Inflammatory macrophage treated with lipopolysaccharide for 4 hours (primary cell): ENCODE results near the gene ENPP1.
A peak's percentile ranks its signal among the peaks of the same experiment; 100 is the strongest.

Experiments used
- DNase-seq: peaks from one replicate; pipeline ENCODE4 v3.0.0-alpha.2; 2020

ENPP1 gene

DNA sequence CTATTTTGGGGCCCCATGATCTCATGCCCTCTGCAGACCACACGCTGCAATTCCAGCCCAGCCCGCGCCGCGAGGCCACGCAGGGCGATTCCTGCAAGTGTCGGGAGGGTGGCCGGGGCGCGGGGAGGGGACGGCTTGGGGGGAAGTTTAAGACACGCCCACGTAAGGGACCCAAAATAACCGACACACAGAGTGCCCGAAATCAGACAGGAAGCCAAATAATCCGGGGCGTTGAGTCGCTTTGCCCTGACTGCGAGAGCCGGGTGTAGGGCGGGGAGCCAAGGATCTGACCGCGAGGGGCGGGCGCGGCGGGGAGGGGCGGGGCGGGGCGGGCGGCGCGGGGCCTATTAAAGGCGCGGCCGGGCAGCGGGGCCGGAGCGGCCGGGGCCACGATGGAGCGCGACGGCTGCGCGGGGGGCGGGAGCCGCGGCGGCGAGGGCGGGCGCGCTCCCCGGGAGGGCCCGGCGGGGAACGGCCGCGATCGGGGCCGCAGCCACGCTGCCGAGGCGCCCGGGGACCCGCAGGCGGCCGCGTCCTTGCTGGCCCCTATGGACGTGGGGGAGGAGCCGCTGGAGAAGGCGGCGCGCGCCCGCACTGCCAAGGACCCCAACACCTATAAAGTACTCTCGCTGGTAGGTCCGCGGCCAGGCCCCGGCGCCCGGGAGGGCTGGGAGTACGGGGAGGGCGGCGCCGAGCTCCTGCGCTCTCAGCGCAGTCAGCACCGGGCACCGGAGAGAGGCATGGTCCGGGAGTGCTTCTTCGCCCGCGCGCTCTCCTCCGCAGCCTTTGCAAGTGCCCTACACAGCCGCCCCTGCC lies at the start of gene ENPP1:
TSS of gene ENPP1 (plus strand) at position 377 of the 816 bp plus-strand sequence. CDS start at position 393, 16 bp downstream.
- peak; percentile 15 for DNase-seq

DNA sequence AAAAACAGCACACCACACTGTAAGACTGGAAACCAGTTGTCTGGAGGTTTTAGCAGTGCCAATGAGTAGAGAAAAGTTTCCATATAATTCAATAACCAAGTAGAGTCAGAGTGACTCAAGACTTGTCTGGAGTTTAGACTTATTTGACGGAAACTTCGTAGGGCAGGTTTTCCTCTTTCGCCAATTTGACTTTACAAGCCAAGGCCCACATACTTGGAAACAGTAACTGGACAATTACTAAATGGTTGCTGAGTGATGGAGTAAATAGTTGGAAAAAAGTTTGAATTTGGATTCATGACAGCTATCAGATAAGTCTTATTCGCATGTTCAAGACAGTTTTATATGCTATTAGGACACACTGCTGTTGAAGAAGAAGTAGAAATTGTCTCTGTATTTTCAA lies 48.9 kb upstream of the ENPP1 start:
- DNase-seq: no peak

DNA sequence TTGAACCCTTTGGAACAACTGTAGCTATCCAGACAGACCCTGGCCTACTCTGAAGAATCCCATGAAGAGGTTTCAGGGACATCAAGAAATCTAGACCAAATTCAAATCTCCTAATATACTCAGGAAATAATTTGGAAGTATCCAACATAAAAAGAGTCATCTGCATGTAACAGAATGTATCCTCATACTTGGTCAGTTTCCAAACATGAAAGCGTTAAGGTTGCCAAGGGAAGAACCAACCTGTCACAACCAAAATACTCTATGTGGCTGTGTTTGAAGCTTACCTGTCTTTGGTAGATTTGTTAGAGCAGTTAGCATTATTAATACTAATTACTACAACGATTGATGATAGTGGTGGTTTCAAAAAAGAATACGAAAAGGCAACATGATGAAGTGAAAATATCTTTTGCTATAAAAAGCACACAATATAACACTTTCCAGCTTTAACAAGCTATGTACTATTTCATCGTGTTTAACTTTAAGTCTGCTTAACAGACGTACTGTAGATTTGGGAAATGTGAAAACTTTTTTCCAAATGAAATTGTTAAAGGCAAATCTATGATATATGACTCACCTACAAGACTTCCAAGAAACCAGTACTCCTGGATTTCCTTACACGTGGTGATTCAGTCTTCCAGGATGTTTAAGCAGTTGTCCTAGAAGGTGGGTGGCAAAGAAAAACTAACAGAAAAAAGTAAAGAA lies 46.6 kb upstream of the ENPP1 start:
- DNase-seq: no peak

DNA sequence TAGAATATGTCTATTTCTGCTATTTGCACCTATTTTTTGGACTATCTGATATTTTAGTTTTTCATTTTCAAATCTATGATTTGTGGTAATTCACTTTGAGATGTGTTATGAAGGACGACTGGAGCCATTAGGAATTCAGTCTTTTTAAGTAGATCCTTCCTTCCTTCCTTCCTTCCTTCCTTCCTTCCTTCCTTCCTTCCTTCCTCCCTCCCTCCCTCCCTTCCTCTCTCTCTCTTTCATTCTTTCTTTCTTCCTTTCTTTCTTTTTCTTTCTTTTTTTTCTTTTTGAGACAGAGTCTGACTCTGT lies 46.1 kb upstream of the ENPP1 start:
- DNase-seq: no peak

DNA sequence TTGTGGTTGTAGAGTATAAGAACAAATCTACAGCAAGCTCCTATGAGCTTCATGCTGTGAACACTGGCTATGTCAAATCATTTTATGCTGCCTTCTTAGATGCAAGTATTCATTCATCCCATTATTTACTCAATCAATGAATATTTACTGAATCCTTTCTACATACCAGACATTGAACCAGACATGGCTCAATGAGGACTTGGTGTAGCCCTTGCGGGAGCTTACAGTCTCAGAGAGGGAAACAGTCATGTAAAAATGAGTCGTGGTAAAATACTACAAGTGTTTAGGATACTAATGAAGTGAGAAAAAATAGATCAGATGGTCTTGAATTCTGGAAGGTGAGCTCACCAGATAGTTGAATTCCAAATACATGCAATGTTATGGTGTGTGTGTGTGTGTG lies 44.8 kb upstream of the ENPP1 start:
- DNase-seq: no peak

DNA sequence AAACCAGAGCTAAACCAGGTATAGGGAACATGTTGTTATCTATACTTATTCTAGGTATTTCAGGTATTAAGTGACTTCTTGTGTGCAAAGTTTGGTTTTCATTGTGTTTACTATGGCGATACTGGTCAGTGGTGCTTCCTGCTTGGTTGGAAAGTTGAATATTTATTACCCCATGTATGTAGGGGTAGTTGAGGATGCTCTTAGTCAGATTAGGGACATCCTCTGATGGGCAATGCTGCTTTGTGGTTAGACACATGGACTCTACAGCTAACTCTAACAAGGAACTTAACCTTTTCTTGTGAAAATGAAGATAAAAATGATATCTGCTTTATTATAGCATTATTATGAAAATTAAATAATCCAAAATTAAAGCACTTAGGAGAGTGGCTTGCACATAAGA lies 44.1 kb upstream of the ENPP1 start:
- no peak for DNase-seq

DNA sequence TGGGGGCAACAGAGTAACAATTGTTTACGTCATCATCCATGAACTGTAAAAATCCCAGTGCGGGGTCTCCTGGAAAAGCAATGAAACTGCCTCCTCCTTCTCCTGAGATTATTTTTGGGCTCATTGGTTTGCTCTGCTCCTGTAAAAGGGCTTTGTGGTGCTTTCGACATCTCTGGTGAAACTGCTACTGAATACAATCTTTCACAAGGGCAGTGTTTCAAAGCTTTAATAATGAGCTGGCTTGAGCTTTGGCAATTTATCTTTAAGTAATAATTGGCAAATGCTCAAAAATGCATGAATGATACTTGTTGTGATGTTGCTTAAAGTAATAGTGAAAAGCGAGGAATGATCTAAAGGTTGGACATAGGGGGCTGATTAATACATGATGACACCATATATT lies 43.5 kb upstream of the ENPP1 start:
- no peak for DNase-seq

DNA sequence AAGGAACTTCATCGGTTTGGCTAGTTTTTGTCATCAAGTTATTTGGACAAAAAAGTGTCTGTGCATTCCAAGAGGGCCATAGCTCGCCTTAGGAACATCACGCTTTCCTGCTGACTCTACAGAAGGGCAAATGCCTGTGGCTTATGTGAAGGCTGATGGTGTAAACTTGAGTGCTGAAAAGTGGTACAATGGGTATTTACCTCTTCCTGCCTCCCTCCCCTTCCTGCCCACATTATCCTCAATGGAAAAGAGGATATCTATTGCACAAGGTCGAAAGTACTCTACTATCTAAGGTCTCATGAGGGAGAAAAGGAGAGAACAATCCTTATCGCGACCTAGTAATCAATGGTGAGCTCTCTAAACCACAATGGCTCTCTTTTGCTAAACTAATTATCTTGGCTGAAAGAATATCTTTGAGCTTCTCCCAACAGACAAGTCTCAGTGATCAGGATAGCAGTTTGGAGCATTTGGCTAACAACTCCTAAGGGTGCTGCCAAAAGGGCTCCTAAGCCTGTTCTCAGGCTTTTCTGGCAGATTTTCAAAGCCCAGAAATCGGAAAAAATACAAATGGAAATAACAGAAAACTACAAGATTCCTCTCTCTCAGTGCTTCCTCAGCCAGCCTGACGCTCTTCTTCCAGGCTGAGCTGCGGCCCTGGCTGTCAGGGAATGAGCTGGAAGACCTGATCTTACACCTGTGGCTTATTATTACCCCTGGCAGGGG lies 42.6 kb upstream of the ENPP1 start:
- no peak for DNase-seq

DNA sequence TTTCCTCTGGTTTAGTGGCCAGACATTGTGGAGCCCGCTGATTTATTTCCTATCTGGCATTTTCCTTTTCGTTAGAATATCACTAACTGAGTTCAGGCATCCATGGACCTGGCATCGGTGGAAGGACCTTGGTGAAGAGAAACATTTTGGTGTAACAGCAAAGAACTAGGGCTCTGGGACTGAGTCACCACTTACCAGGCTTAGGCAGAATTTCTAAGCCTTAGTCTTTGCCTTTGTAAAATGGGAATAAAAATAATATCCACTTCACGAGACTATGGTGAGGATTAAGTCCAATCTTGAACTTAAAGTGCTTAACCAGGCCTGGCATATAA lies 42.0 kb upstream of the ENPP1 start:
- no peak for DNase-seq

DNA sequence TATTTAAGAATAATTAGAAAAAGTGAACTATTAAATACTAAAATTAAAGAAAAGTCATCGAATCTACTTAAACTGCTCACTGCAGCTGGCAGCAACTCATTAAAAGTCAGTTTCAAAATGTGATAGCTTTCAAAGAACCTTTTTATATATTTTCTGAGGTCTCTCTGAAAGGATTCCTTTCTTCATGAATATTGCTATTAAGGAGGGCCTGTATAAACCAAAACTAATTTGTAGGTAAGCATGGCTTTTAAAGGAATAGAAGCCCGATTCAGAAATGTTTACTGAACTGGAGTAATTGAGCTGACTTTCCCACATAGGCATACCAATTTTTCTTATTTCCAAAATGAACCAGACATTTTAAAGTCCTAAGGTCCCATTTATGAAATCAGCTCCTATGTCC lies 41.2 kb upstream of the ENPP1 start:
- no peak for DNase-seq

DNA sequence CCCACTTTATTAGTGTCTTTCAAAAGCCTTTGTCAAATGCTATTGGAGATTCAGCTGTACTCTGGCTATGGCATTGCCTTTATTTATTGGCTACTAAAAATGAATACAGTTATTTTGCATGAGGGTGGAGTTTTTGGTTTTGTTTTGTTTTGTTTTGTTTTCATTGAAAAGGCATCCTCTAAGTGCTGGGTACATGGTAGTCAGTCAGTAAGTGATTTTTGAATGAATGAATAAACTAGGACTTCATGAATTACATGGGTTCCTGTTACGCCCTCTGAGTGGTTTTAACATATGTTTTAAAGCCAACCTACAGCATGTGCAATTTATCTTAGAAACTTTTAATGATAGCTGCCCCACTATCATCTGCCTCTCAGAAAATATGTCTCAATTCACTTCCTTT lies 38.9 kb upstream of the ENPP1 start:
- no peak for DNase-seq

DNA sequence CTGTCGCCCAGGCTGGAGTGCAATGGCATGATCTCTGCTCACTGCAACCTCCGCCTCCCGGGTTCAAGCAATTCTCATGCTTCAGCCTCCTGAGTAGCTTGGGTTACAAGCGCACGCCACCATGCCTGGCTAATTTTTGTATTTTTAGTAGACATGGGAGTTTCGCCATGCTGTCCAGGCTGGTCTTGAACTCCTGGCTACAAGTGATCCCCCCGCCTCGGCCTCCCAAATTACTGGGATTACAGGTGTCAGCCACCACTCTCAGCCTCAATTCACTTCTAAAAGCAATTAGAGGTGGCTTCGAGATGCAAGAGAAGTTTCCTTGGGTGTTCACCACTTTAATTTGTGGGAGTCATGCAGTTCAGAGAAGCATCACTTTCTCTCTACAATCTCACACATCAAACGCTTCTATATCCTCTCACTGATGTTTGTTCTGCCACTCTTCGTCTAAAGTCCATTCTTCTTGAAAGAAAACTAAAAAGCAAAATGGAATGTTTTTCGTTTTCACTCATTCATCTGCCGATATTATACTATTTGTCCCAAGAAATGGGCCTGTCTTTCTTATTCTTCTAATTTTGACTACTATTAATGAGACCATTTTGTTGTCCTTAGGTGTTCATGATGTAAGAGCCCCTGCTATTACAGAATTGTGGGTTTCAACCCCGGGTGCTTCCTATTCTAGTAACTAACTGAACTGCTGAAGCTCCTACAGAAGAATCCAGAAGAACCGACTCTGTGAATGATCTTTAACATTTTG lies 38.3 kb upstream of the ENPP1 start:
- DNase-seq: no peak

DNA sequence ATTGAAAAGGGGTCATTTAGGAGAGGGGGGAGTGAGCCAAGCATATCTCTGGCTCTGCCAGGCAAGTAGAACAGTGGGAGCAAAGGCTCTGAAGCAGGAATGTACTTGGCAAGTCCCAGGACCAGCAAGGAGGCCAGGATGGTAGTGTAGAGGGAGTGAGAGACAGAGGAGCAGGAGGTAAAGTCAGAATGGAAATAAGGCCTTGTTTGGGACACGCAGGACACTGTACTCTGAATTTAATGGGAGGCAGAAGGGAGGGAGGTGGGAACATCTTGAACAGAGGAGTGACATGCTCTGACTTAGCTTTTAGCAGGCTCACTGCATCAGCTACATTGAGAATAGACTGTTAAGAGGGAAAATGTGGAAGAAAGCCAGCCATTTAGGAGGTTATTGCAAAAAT lies 37.0 kb upstream of the ENPP1 start:
- DNase-seq: no peak

DNA sequence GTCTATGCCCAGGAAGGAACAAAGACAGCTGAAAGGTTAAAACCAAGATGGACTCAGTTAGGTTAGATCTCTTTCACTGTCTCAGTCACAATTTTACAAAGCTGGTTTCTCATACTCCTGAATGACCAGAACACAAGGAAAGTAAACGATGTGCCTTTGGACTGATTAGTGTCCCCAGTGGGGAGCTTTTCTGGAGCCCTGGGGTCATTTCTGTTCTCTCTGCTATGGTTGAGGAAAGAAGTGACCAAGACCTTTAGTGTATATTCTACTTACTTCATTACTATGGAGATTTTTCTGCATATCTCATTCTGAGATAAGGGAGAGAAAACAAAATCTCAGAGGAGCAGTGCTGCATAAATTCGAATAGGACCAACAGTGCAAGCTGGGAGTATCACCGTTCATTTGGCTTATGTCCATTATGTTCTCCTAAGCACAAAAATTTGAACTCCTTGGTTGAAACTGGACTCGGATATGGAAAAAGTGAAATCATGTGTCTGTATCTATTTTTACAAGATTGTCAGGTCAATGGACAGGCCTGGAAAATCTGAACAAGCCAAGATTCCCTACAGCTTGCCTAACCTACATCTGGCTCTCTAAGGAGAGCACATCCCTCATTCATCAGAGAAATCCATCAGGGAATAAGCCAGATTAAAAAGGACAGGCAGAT lies 34.4 kb upstream of the ENPP1 start:
- DNase-seq: no peak

DNA sequence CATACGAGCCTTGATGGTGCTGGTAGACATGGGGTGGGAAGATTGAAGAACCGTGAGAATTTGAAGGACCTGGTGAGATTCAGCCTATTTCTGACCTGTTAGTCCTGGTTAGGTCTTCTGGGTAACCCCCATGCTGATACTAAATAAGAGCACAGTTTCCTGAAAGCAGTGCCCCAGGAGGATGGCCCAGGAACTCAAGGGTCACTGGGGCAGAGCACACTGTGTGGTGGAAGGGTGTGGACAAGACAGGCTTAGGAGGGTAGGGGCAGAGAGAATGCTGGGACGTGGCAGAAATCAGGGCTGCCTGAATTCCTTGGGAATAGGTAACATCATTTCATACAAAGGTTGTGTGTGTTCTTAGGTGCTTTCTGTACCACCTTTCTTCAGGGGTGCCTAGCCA lies 31.9 kb upstream of the ENPP1 start:
- DNase-seq: no peak

DNA sequence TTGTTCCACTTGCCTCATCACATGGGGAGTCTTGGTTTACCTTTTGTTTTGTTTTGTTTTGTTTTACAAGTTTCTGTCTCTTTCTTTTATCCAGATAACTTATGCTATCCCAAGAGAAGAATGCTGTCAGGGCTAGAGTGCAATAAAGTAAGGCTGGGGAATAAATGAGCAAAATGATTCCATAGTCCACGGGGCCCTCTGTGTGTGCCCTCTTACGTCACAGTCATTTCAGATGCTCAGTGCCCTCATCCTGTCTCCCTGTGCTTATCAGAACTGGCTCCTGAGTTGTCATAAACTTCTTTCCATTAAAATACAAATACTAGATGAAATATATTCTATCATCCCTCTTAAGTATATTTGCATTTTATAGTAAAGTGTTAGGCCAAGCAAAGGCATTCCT lies 30.8 kb upstream of the ENPP1 start:
- DNase-seq: no peak

DNA sequence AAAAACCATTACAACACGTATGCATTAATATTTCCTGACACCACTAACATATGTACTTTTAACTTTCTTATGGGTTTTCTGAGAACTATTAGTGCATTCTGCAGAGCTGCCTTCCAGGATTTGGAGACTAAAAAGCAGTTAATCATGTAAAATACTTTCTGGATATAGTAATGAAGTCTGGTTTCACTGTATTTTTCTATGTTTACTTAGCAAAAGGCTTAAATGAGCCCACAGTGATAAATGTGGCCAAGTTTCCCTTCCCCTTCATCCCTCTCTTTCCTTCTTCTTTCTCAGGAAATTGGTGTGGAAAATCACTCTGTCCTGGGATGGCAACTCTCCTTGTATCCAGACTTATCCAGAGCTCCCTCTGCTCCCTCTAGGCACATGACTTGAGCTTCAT lies 29.7 kb upstream of the ENPP1 start:
- DNase-seq: no peak

DNA sequence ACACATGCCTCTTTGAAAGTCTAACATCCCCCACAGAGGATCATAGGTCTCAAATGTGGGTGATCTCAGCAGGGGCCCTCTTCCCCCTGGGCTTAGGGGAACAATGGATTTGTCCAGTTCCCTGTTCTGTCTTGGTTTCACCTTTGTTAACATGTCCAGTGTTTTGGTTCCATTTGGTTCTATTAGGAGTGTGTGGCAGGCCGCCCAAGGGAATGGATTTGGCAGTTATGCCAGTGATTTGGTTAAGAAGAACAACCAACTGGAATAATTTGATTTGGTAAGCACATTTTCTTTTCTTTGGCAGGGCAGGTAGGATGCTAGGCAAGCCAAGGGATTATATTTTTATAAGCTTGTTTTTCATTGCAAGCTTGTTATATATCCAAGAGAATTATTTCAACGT lies 28.5 kb upstream of the ENPP1 start:
- DNase-seq: no peak

DNA sequence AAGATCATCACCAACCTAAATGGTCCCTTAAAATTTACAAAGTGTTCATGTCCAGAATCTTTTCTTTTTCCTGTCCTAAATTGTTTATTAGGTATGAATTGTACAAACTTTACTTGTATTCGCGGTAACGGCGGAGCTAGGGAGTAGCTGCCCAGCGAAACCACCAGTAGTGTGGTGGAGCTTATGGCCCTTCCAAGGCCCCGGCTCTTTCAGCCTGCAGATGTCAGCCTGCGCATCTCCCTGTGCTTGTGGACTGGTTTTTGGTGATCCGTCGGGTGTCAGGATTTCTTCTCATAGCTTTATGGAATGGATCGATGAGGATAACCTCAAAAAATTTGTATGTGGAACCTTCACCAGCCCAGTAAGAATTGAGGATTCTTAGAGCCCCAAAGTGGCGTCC lies 27.2 kb upstream of the ENPP1 start:
- no peak for DNase-seq

DNA sequence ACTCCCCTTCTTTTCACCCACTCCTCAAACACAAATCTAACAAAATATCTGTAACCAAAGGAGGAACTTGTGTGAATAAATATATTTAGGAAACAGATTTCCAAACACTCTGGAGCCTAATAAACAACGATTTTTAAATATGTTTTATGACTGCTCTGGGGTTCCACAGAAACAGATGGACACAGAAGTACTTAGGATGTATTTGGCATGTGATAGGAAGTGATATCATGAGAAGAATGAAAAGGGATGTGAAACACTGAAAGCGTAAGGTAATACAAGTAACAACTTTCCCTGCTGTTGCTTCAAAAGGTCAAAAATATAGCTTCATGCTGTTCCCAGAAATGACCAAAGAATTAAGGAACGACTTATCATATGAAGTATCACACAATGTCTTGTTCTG lies 26.1 kb upstream of the ENPP1 start:
- no peak for DNase-seq

DNA sequence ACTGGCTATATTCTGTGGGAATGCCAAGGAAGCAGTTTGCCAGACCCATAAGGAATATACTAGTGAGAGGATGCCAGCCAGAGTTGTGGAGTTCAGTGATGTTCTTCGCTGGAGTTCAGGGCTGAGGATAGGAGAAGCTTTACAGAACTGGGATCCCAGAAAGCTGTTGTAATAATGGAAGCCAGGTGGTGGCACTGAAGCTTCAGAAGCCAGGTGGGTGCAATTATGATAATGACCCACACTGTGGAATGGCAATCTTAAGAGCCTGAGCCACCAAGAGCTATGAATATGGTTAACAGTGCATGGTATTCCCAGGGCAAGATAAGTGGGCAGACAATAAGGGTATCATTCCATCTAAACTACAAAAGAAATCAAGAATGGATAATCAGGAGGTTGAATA lies 25.1 kb upstream of the ENPP1 start:
- no peak for DNase-seq

DNA sequence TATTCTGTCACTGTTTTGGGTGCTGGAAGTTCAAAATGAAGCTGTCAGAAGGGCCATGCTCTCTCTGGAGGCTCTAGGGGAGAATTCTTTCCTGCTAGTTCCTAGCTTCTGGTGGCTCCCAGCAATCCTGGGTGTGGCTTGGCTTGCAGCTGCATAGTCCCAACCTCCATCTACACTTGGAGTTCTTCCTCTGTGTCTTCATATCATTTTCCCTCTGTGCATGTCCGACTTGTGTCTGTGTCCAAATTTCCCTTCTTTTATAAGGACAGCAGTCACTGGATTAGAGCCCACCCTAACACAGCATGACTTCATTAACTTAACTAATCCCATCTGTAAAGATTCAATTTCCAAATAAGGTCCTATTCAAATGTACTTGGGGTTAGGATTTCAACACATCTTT lies 23.3 kb upstream of the ENPP1 start:
- DNase-seq: no peak

DNA sequence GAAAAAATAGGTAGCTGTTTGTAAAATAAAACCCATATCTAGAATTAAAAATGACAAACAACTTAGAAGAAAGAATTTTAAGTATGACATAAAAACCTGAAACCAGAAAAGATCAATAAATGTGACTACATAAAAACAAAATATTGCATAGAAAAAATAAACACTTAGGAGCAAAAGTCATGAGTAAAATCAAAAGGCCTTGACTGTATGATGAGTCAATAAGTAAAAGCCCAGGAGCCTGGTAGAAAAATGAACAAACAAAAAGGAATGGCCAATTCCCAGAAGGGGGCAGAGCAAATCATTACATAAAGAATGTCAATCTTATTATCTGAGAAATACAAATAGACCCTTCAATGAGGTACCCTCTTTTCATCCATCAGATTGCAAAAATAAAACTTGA lies 20.7 kb upstream of the ENPP1 start:
- no peak for DNase-seq
